GM19025 (cell line): ENCODE measurements around the gene ZFHX3.

Source experiments
- ATAC-seq: cut with Tn5 transposase; IDR thresholded peaks from one replicate; pipeline ENCODE4 v1.9.1; 2021; ENCODE audit warnings: mild to moderate bottlenecking, low read depth, moderate library complexity; ENCODE audit not compliant: unreplicated experiment

Gene ZFHX3

GRCh38 chr16:72985148-72985941, 62.6 kb downstream of the ZFHX3 start:
- no peak for ATAC-seq

- no peak for ATAC-seq
These were observed 64.1 kb downstream of the ZFHX3 start for GRCh38 chr16:72983728-72984350.

DNA sequence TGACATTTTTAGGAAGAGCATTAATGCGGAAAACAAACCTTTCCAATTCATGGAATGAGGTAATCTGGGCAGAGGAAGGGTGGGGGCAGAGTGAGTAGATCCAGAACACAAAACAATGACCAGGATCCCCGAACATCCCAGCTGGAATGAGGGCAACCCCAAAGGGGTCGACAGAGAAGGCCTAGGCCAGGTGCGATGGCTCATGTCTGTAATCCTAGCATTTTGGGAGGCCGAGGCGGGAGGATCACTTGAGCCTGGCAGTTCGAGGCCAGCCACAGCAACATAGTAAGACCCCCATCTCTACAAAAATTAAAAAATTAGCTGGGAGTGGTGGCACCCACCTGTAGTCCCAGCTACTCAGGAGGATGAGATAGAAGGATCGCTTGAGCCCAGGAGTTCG, 64.7 kb downstream of the ZFHX3 start:
- no peak for ATAC-seq

DNA sequence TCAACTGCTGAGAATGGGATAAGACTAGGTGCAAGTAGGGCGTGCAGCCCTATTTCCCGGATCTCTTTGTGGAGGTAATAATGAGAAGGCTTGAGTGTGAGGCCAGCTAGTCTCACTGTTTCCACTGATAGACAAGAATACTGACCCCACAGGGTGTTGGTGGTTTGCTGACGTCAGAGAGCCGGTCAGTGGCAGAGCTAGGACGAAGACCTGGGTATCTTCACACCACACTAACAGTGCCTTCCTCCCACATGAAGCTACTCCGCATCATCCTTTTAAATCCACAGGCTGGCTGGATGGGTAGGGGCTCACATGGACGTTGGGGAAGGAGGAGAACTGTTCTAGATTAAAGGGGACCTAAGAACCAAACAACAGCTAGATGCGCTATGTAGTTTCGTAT, 68.0 kb downstream of the ZFHX3 start:
- no peak for ATAC-seq

GRCh38 chr16:72978212-72978611, 69.7 kb downstream of the ZFHX3 start:
- ATAC-seq, result no peak

DNA sequence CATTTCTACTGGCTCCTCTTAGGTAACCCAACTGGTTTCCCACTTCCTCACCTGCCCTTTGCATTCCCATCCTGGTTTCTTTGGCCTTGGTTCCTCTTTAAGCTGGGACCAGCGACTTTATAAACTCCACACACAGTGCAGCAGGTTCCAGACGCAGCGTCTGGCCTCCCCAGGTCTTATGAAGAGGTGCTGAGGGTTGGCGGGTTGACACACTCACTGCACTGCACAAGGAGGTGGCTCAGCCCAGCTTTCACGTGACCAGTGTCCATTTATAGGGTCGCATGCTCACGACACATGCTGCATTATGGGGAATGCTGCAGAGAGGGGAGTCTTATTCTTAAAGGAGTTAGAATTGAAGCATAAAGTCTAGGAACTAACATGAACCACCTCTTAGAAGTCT, 70.8 kb downstream of the ZFHX3 start:
- no peak for ATAC-seq

GRCh38 chr16:72976438-72977064, 71.4 kb downstream of the ZFHX3 start:
- no peak for ATAC-seq

GRCh38 chr16:72975809-72976437, 72.0 kb downstream of the ZFHX3 start:
- no peak for ATAC-seq

- ATAC-seq, result no peak
These were observed 73.7 kb downstream of the ZFHX3 start for GRCh38 chr16:72974142-72974769.

DNA sequence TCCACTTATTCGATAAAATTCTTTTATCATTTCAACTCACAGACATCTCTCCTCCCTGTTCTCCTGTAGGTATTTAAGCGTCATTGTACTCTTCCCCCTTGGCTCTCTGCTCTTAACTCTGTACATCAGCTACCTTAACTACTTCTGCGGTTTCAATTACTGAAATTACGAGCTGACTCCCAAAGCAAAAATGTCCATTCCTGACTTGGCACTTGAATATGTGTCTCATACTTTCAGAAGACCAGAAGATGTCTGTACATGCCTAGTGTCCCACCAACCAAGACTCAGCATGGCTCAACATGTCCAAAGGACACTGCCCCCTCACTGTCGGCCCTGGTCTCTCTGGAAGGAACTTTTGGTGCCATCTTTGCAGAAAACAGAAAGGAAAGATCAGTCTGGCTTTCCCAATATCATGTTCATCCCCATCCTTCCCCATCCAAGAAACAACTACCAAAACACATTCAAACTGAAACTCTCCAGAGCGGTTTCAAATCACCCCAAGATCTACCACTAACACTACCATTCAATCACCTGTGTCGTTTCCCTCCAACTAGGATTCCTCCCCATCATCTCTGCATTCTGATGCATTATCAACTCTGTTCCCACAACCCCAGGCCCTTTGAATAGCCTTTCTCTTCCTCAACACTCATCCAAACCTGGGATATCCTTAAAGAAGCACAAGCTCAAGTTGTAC, 74.9 kb downstream of the ZFHX3 start:
- no peak for ATAC-seq

- ATAC-seq, result no peak
These were observed 76.6 kb downstream of the ZFHX3 start for GRCh38 chr16:72971370-72971769.

DNA sequence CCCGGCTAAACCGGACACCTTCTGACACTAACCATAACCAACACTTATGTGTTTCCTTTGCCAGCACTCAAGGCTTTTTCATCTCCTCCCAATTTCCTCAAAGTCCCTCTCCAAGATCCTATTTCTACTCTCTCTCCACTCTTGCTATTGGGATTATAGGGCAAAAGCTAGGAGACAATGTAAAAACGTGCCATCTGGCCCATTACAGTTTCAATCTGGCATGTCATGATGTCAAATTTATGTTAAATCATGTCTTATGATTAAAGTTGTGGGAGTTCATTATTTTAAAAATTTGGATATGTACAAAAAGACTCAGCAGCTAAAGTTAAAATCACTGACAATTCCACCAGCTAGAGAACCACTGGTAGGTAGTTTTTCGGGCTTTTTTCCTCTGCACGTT, 77.3 kb downstream of the ZFHX3 start:
- ATAC-seq, result no peak

GRCh38 chr16:72969812-72970211, 78.1 kb downstream of the ZFHX3 start:
- ATAC-seq, result no peak

- no peak for ATAC-seq
These were observed 78.8 kb downstream of the ZFHX3 start for GRCh38 chr16:72969146-72969545.

DNA sequence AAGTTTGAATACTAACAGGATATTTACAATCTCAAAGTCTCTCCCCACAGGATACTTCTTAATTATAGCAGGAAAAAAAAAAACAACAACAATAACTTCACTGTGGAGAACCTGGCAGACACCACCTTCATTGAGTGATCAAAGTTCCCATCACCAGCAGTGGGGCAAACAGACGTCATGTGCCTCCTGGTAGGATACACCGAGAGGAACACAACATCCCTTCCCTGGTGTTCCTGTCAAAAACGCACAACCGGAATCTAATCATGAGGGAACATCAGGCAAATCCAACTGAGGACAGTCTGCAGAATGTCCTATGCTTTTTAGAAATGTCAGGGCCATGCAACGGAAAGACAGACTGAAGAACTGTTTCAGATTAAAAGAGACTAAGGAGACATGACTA, 80.0 kb downstream of the ZFHX3 start:
- ATAC-seq, result no peak

GRCh38 chr16:72963533-72964315, 84.2 kb downstream of the ZFHX3 start:
- ATAC-seq, result no peak

DNA sequence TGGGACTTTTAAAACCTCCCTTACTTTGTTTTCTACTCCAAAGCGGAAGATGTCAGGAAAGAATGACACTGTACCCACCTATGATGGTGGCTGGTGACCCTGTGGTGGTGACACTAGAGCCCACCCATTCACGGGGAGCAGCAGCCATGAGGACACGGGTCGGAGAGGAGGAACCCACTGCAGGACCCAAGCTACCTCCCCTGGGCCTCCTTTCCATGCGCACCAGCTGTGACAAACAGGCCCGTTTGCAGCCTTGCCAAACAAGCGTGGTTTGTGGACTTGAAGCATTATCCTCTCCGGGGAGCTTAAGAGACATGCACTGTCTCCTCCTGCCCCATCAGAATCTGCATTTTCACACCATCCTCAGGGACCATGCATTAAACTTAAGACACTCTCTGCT, 85.6 kb downstream of the ZFHX3 start:
- no peak for ATAC-seq

GRCh38 chr16:72961863-72962262, 86.1 kb downstream of the ZFHX3 start:
- ATAC-seq, result no peak

DNA sequence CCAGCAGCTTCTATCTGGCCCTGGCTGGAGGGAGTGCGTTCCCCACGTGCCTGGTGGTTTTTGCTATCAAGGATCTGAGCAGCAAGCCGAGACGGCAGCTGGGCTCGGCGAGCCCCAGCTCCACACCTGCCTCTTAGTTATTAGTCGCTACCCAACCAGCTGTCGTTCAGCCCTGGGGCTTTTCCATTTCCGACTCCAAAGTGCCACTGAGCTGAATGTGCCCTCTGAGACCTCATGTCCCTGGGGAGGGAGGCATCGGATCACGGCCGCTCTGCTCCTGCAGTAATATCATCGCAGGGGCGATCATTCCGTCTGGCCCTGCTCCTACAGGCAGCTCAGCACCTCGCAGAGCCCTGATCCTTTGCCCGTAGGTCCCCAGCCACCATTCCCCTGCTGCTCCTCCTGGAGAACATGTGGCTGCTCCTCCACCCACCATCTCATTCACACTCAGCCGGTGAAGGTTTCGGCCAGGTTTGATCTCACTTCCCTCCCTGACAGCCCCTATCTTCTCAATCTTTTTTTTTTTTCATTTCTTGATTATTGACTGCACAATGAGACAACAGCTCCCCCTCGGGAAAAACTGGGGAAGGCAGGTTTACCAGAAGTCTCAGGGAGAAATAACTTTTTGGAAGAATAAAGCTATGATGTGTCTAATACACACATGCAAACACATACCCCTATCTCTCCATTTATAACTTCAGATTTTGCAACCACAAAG, 86.7 kb downstream of the ZFHX3 start:
- no peak for ATAC-seq
